GM19395 (cell line): ENCODE measurements around the gene BNIP1.
"Not testable (repeated sequence)": the region's sequence is repeated elsewhere in the genome, so short reads cannot be mapped to it uniquely, and the experiment has no call there.

Source experiments
- ATAC-seq: cut with Tn5 transposase; IDR thresholded peaks from one replicate; pipeline ENCODE4 v1.9.1; 2021; ENCODE audit warnings: mild to moderate bottlenecking, moderate library complexity; ENCODE audit not compliant: unreplicated experiment

BNIP1 gene

GRCh38 chr5:173144200-173145176 is at the start of gene BNIP1:
BNIP1 (plus strand) TSS chr5:173144531; CDS start chr5:173144546, 15 bp downstream.
- peak; percentile 91 for ATAC-seq

- no peak for ATAC-seq
Observed at GRCh38 chr5:173098787-173099186, 45.5 kb upstream of the BNIP1 start.

- ATAC-seq: no peak
Observed at GRCh38 chr5:173099461-173099860, 44.9 kb upstream of the BNIP1 start.

GRCh38 chr5:173101245-173101644 is 43.1 kb upstream of the BNIP1 start:
- ATAC-seq: no peak

- ATAC-seq: no peak
Observed at GRCh38 chr5:173103411-173103810, 40.9 kb upstream of the BNIP1 start.

GRCh38 chr5:173108914-173109313 is 35.4 kb upstream of the BNIP1 start:
- ATAC-seq: no peak

- ATAC-seq: no peak
Observed at GRCh38 chr5:173114536-173114935, 29.8 kb upstream of the BNIP1 start.

- ATAC-seq: no peak
Observed at GRCh38 chr5:173119719-173120118, 24.6 kb upstream of the BNIP1 start.

GRCh38 chr5:173123416-173123815 is 20.9 kb upstream of the BNIP1 start:
- no peak for ATAC-seq

GRCh38 chr5:173132166-173132565 is 12.2 kb upstream of the BNIP1 start:
- ATAC-seq: not testable (repeated sequence)

GRCh38 chr5:173138707-173139106 is 5.6 kb upstream of the BNIP1 start:
- no peak for ATAC-seq

GRCh38 chr5:173139631-173140030 is 4.7 kb upstream of the BNIP1 start:
- ATAC-seq: no peak

GRCh38 chr5:173140769-173141168 is 3.6 kb upstream of the BNIP1 start:
- no peak for ATAC-seq

- no peak for ATAC-seq
Observed at GRCh38 chr5:173143567-173143966, 764 bp upstream of the BNIP1 start.

- ATAC-seq: no peak
Observed at GRCh38 chr5:173148354-173148753, 4.0 kb downstream of the BNIP1 start.

GRCh38 chr5:173152547-173152946 is 8.2 kb downstream of the BNIP1 start:
- ATAC-seq: no peak

- ATAC-seq: no peak
Observed at GRCh38 chr5:173153842-173154241, 9.5 kb downstream of the BNIP1 start.

- ATAC-seq: not testable (repeated sequence)
Observed at GRCh38 chr5:173154619-173155018, 10.3 kb downstream of the BNIP1 start.

- ATAC-seq: no peak
Observed at GRCh38 chr5:173155912-173156311, 11.6 kb downstream of the BNIP1 start.

- ATAC-seq: no peak
Observed at GRCh38 chr5:173158366-173158765, 14.0 kb downstream of the BNIP1 start.

- no peak for ATAC-seq
Observed at GRCh38 chr5:173159256-173159655, 14.9 kb downstream of the BNIP1 start.

GRCh38 chr5:173161148-173161547 is 16.8 kb downstream of the BNIP1 start:
- no peak for ATAC-seq
